ENCODE results near the gene STK17B. TPM values are rescaled to one million over a fixed set of nuclear protein-coding genes. Genes with fewer than 3 reads are reported as not detected.

Gene STK17B
- total and polyA plus RNA-seq, 2 of the 8 experiments (the other 6 are each of a cell fraction or from before 2014, with no cell fraction given), result 1.8 to 10.5 TPM

GRCh38 chr2:196170213-196170605 is 1.2 kb downstream of the STK17B start (continued):
- no peak for TF ChIP-seq KDM4A (IDR thresholded peaks at IDR 0.05; ENCODE audit: low read depth, low read length, severe bottlenecking)
- no peak for TF ChIP-seq JUN (IDR thresholded peaks at IDR 0.05; ENCODE audit: low read depth, low read length)
- no peak for TF ChIP-seq HDAC6 (IDR thresholded peaks at IDR 0.05; ENCODE audit: low read depth, low read length)
- TF ChIP-seq SIN3A (conservative IDR thresholded peaks at IDR 0.05 in 1 of 2, IDR thresholded peaks at IDR 0.05 in 1 of 2; ENCODE audit: low read depth in 1 of 2, low read length in 2 of 2), result no peak; a peak in 1 of 4 replicates

Measured in H1 (cell line).